GM19240 (cell line): ENCODE results near the gene OPTC.

Experiments
- DNase-seq: peaks from one replicate; pipeline ENCODE4 v3.0.0; 2011; ENCODE audit warnings: low spot score; ENCODE audit not compliant: insufficient read length

The OPTC gene

DNA sequence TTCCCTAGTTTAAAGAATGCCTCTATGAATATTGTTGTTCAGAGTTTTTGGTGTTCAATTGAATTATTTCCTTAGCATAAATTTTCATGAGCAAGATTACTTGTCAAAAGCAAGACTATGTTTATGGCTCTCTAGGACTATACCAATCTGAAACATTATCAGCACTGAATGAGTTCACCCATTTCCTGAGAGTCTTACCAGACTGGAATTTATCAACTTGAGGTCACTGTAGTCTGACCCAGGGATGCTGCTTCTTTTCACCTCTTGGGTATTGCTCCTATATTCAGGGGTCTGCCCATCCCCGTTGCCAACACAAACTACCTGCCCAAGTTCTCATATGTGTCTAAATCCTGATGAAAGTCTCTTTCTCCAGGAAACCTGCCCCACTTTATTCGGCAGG, 42.6 kb downstream of the OPTC start:
- DNase-seq, result no peak

DNA sequence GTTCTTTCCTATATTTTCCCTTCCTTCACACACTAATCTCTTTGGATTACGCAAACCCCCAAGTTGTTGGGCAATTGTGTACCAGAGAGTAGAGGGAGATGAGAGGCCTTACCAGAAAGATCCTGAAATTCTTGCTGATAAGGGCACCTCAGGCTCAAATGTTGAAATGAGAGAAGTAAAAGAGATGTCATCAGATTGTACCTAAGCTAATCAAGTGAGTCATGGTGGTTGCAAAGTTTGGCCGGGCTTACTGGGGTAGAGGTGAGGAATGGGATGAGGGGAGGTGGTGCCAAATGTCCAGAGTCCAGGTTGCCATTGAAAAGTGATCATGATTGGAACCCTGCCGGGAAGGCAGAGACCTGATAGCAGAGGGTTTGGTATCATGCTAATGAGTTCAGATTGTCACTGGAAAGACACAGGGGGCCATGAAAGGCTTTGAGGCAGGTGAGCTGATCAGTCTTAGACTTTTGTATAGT, 43.1 kb downstream of the OPTC start:
- no peak for DNase-seq

DNA sequence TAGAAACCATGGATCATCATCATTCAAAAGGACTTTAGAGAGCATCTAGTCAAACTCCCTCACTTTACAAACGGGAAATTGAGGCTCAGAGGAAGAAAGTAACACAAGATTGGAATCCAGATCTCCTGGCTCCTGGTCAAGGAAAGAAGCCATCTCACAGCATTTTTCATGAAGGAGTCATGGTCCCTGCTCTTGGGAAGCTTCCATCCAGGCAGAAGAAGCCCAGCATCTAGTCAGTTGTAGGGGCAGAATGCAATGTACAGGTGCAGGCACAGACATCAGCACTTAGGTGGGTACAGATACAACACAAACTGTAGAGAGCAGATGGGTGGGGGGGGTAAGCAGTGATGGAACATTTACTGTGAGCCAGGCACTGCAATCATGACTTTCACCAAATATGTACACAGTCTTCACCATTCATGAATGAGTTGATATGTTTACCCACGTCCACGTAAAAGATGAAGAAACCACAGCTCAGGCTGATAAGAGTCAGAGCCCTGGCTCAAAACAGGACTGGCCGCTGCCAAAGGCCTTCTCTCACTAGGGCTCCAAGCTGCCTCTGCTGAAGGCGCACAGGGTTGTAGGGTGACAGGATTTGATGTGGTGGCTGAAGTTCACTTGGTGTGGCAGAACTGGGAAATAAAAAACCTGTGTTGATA, 44.0 kb downstream of the OPTC start:
- no peak for DNase-seq

DNA sequence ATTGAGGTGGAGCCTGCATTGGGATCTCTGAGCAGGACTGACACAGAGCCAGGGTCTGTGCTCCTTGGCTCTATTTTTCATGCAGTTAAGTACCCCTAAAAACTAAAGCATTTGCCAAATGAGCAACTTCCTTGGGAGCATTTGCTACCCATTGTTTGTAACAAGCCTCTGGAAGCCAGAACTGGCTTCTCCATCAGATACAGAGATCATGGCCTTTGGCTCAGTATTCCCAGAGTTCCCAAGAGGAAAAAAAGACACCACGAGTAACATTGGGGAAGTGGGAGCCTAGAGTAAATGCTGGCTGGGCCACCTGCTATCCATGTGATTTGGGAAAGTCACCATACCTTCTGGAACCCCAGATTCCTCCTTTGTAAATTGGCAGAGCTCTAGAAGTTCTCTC, 44.8 kb downstream of the OPTC start:
- no peak for DNase-seq

DNA sequence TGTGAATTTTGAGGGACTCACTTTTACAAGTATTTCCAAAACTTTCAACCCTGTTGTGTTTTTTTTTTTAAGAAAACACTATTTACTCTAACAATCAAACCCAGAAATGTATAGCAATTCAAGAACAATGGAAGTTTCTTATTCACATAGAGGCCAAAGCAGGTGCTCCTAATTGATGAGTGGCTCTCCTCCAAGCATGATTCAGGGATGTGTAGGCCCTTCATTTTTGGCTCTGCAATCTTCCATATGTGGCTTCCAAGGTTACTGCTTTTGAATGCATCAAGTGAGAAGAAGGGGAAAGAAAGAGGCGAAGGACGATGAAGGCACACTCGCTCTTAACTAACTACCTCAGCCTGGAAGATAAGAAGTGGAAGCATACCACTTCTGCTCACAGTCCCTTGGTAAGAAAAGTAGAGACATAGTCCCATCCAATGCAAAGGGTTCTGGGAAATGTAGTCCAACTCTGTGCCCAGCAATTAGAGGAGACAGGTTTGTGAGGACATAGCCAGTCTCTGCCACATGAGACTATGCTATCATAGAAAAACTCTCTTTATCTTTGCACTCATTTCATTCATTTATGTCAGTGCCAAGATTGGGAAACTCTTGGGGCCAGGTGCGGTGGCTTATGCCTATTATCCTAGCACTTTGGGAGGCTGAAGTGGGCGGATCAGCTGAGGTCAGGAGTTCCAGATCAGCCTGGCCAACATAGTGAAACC, 46.0 kb downstream of the OPTC start:
- DNase-seq, result no peak

DNA sequence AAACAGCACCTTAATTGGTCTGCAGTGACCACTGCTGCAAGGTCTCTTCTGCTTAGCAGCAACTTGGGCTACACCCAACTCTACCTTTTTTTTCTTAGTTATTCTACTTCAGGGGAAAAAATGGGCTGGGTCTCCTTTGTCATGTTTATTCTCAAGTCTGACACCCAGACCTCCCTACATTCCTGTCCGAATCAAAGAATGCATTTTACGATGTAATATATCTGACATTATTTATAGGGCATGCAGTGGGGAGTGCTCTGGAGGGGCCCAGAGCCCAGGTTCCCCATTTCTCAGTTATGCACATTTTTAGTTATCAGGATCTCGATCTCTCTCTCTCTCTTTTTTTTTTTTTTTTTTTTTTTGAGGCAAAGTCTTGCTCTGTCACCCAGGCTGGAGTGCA, 50.5 kb downstream of the OPTC start:
- DNase-seq, result no peak

DNA sequence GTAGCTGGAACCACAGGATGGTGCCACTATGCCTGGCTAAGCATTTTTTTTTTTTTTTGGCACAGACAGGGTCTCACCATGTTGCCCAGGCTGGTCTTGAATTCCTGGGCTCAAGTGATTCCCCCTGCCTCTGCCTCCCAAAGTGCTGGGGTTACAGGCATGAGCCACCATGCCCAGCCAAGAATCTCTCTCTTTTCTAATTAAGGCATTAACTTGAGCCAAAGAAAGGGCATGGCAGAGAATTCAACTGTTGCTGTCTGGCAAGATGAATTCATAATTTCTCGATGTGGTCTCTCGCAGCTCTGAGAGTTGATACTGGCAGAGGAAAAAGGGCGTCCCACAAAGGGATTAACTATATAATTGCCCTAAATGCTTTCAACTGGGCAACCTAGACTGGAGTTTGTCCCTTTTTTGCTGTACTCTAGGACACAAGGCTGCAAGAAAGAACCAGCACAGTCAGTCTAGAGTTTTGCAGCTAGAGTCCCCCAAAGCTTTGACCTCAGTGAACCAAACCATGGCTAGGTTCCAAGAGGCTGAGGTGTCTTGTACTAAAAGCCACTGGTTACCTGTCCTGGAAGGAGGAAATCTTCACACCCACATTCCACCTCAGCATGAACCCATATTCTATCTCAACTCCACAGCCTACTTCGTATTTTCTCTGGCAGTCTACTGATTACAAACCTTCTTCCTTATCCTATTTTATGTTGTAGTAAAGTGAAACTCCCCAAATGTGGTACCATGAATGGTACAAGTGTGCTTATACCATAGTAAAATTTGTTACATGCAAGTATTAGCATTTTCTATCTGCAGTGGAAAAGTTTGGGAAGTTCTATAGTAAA, 51.2 kb downstream of the OPTC start:
- no peak for DNase-seq

DNA sequence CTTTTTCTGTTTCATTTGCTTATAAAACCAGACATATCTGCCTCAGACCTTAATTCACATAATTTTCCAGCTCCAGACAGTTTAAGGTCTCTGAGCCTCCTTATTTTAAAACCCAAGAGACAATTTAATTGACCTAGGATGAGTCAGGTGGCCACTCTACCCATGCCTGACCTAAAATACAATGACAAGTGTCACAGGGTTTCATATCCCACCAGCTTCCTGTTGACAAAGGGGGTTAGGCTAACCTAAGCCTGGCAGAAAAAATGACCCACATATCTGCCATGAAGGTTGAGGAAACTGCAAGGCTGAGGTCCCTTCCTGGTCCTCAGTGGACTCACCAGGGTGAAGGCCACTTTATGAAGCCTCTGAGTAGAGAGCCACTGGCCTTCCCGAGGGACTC, 52.3 kb downstream of the OPTC start:
- no peak for DNase-seq

DNA sequence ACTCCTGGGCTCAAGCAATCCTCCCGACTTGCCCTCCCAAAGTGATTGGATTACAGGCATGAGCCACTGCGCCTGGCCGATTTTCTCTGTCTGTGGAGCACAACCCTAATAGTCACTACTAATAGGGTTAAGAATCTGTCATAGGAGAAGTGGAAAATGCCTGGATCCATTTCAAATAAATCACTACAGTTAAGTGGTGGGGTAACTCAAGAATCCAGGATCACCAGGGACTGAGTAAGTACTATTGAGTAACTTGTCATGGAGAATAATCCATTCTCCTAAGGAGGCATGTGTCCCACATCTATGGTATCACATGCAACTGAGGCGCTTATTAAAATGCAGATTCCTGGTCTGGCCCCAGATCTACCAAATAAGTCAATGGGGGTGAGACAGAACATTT, 53.2 kb downstream of the OPTC start:
- DNase-seq, result no peak

DNA sequence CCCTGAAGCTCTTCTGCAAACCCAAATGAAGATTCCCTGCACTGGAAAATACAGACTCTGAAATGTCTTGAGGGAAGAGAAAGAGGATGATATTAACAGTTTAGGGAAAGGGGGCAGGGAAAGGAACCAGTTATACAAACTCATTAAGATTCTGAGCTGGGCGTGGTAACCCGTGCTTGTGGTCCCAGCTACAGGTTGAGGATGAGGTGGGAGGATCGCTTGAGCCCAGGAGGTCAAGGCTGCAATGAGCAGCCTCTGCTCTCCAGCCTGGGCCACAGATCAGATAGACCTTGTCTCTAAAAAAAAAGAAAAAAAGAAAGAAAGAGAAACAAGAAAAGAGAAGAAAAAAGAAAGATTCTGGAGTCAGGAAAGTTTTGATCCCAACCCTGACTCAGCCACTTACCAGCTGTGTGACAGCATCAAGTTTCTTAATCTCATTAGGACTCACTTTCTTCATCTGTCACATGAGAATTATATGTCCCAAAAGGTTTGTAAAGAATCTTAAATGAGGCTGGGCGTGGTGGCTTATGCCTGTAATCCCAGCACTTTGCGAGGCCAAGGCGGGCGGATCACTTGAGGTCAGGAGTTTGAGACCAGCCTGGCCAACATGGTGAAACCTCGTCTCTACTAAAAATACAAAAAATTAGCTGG, 53.9 kb downstream of the OPTC start:
- DNase-seq, result no peak

DNA sequence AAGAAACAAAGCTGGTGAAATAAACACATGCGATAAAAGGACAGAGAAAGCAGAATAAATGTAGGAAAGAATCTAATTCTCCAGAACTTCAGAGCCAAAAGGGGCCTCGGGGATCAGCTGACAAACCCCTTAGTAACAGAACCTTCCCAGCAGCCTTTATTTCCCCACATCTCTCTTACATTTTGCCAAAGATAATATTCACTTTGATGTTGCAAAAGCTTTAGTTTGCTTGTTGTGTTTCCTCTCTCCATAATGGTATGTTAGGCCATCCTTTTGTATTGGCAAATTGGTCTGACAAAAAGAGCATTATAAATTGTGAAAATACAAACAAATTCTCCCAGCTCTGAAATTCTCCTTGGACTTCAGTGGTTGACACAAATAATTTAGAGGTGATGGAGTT, 54.9 kb downstream of the OPTC start:
- no peak for DNase-seq

DNA sequence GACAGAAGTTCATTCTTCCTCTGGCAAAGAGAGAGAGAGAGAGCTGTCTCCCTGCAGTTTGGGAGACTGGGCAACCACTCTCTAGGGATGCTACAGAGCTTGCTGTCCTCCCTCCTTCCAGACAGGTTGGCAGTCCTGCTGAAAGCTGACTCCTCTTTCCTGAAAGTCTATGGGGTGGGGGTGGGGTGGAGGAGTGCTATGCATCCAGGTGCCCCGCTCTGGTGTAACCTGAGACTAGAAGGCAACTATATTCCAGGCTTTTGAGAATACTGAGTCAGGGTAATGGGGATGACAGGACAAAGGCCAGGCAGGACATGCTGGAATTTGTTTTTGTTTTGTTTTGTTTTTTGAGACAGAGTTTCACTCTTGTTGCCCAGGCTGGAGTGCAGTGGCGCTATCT, 55.4 kb downstream of the OPTC start:
- no peak for DNase-seq

DNA sequence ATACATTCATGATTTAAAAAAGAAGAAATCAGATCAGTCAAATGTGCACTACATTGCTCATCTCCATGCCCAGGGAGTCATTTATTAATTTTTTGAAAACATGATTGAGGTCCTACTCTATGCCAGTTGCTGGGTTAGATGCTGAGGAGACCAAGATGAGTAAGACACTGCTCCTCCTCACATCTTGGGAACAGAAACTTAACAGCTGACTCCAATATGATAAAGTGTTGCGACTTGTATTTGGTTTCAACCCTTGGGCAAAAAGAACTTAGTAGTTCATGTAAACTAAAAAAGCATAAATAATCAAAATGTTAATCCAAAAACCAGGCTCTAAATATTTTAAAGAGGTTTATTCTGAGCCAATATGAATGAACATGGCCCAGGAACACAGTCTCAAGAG, 56.9 kb downstream of the OPTC start:
- DNase-seq, result no peak

DNA sequence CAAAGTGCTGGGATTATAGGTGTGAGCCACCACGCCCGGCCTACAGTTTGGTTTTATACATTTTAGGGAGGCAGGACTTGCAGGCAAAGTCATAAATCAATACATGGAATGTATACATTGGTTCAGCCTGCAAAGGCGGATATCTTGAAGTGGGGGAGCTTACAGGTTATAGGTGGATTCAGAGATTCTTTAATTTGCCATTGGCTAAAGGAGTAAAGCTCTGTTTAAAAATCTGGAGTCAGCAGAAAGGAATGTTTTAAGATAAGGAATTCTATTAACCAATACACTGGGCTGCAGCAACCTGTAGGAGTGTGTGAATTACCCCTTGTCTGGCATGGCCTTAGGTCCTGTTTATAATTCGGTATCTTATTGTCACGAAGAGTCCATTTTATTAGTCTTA, 57.6 kb downstream of the OPTC start:
- no peak for DNase-seq

DNA sequence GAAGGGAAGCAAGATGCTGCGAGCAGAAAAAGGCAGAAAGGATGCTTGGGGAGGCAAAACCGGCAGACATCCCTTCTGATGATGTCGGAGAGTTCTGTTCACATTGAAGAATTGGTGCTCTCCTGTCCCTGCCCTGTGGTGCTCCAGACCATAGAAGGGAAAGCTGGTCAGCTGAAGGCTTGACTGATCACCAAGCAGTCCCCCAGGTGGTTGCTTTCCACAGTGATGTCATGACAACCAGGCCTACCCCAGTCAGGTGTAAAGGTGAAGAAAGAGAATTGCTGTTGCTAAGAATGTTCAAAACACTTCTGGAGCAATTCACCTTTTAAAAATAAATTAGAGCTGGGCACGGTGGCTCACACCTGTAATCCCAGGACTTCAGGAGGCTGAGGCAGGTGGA, 59.5 kb downstream of the OPTC start:
- no peak for DNase-seq

DNA sequence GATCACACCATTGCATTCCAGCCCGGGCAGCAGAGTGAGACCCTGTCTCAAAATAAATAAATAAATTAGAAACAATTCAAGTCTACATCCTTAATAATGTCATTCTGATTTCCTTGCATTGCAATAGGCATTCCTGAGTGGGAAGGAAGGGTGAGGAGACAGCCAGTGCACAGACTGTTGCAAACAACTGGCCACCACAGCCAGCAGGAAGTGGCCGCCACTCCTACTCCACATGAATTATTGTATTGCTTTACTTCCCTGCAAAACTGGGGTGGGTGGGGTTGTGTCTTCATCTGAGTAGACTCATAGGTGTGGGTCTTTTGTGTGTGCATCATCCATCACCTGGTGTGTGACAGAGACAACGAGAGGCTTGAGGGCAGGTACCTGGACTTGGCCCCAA, 60.1 kb downstream of the OPTC start:
- DNase-seq, result no peak

DNA sequence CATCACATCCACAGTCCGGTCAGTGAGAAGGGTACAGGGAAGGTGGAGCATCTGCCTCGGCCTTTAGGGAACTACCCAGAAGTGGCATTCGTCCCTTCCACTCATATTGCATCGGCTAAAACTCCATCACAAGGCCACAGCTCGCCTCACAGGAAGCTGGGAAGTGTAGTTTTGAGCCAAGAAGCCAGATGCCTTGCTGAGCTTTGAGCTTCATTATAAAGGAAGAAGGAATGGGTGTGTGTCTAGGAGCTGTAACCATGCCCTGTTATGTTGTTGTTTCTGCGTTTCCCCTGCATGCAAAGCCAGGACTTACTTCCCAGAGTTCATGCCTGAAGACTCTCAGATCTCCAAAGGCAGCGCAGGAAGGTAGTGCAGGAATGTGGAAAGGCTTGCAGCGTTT, 61.1 kb downstream of the OPTC start:
- DNase-seq, result no peak

DNA sequence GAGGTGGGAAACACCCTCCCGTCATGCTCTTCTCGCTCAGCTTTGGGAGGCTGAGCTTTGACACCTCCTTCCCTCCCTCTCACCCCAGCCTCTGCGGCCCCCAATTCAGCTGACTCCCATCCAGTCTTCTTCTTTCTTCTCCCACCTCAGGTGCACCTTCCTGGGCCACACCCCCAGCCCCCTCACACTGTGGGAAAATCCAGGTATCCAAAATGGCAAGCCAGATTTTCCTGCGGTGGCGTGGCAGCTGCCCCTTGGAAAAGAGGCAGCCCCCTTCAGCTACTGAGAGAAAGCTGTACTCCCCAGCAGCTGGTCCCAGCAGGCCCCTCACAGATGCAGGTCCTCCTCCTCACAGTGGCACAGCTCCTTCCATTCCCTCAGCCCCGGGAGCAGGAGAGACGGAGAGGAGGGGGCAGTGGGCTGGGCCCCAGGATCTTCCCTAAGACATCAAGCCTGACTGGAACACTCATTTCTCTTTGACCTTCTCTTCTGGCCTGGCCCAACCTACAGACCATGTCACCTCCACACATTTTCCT, 61.6 kb downstream of the OPTC start:
- no peak for DNase-seq

DNA sequence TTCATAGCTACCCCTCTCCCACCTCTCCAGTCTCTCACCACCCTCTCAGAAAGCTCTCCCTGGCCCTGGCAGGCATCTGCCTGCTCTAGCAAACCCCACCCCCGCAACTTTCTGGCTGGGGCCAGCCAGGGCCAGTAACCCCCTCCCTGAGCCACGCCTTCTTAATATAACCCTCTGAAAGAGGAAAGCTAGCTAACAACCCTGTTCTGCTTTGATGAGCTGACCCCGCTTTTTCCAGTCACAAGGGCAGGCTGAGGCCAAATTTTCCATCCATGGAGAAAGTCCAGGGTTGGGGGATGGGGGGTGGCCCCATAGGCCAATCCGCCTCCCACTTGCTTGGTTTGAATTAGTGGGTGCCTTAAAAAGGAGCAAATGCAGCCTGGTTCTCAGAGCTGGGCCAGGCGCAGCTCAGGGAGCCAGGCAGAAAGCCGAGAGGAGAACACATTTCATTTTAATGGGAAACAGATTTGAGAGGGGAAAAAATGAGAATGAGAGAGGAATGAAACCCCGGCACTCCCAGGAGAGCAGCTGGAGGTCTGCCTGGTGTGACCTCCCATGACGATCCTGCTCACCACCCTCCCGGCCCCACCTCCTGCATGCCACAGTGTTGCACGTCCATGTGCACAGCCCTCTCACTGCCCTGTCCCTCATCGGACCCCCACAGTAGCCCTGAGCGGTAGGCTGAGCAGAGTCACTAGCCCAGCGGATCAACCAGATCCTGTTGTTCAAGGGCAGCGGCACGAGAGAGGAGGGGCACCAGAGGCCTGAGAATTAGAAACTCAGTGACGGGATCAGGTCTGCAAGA, 62.3 kb downstream of the OPTC start:
- no peak for DNase-seq

DNA sequence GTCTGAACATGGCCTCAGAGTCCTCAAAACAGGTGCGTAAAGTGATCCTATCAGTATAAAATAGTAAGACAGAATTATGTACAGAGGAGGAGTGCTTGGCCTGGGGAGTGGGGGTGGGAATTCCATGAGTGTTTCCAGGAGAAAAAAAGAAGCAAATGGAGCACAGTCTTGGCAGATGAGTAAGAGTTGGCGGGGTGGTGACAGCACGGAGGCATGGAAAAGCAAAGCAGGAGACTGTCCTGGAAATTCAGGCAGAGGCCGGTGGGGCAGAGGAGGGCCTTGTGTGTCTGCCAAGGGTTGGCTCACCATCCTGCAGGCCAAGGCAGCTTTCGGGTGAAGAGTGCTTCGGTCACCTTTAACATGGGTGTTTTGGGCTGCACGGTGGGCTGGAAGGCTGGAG, 63.4 kb downstream of the OPTC start:
- no peak for DNase-seq
